C4-2B (cell line): Measurements from ENCODE around the gene RAP1GAP.

Experiments
- H3K27ac ChIP-seq: fragments of 450-650 bp; 2 replicates; pipeline ENCODE4 v1.5.1; 2017
- CTCF ChIP-seq: fragments of 450-650 bp; conservative IDR thresholded peaks from 2 replicates; pipeline ENCODE4 v1.5.1; 2017; ENCODE audit warnings: mild to moderate bottlenecking
- ZFX ChIP-seq: fragments of 450-650 bp; IDR thresholded peaks from 2 replicates; pipeline ENCODE4 v1.6.1; 2017

Gene RAP1GAP

GRCh38 chr1:21616372-21616771 is 52.8 kb downstream of the RAP1GAP start:
- TF ChIP-seq ZFX = no peak
- TF ChIP-seq CTCF = no peak
- no peak overlapping the region for H3K27ac ChIP-seq

GRCh38 chr1:21614419-21615115 is 54.6 kb downstream of the RAP1GAP start:
- no peak overlapping the region for H3K27ac ChIP-seq
- no peak for TF ChIP-seq CTCF
- TF ChIP-seq ZFX = no peak

GRCh38 chr1:21613072-21613867 is 55.9 kb downstream of the RAP1GAP start:
- TF ChIP-seq CTCF (no peak), ZFX (no peak)
- H3K27ac ChIP-seq = no peak overlapping the region

GRCh38 chr1:21612057-21612456 is 57.1 kb downstream of the RAP1GAP start:
- no peak overlapping the region for H3K27ac ChIP-seq
- TF ChIP-seq ZFX (no peak), CTCF (no peak)

- TF ChIP-seq CTCF (no peak), ZFX (no peak)
- no peak overlapping the region for H3K27ac ChIP-seq
Measured at GRCh38 chr1:21610989-21611785, 58.0 kb downstream of the RAP1GAP start.

GRCh38 chr1:21610027-21610426 is 59.1 kb downstream of the RAP1GAP start:
- no peak overlapping the region for H3K27ac ChIP-seq
- no peak for TF ChIP-seq CTCF
- TF ChIP-seq ZFX = no peak
